Ascending aorta (tissue), 2 donors: ENCODE data around the gene ARL6IP5. TPM values are rescaled to one million over a fixed set of nuclear protein-coding genes. Genes with fewer than 3 reads are reported as not detected.

Experiments used
- DNase-seq, 2 donors: peaks; one replicate each; pipeline ENCODE4 v3.0.0-alpha.2; 2019; ENCODE audit warnings: low spot score in 2 of 2
- H3K27ac ChIP-seq, 2 donors: fragments of 200-600 bp; sonication (generic); one replicate each; pipeline ENCODE4 v1.5.1; 2016 to 2017; ENCODE audit warnings: mild to moderate bottlenecking in 1 of 2
- H3K27me3 ChIP-seq: fragments of 200-600 bp; sonication (generic); one replicate; pipeline ENCODE4 v1.5.1; 2017
- H3K36me3 ChIP-seq, 2 donors: fragments of 200-600 bp; sonication (generic); one replicate each; pipeline ENCODE4 v1.5.1; 2016
- H3K4me1 ChIP-seq, 2 donors: fragments of 200-600 bp; sonication (generic); one replicate each; pipeline ENCODE4 v1.5.1; 2016 to 2017; ENCODE audit warnings: mild to moderate bottlenecking in 1 of 2
- H3K4me3 ChIP-seq, 2 donors: fragments of 200-600 bp; sonication (generic); one replicate each; pipeline ENCODE4 v1.5.1; 2016 to 2017; ENCODE audit warnings: mild to moderate bottlenecking in 1 of 2
- H3K9me3 ChIP-seq, 2 donors: fragments of 200-600 bp; sonication (generic); one replicate each; pipeline ENCODE4 v1.5.1; 2016
- intact Hi-C: fragments of 100-400 bp; cut with DNase I; formaldehyde crosslinking; loops from one replicate; pipeline ENCODE4 v1.15.1; 2023
- total RNA-seq: library from RNA; depleted of rRNA; stranded (reverse); fragments of >200 nt; gene quantifications from one replicate; pipeline ENCODE4 v1.1.0, GENCODE V29; 2016
- TF ChIP-seq, protein P1 (sequence below), 3 experiments: fragments of 200-600 bp in 2 of 3; fragments of 450-650 bp in 1 of 3; sonication (generic) in 2 of 3; IDR thresholded peaks; one replicate each; pipeline ENCODE4 v1.5.1; 2016 to 2019; ENCODE audit warnings: antibody characterized with exemption in 3 of 3, mild to moderate bottlenecking in 1 of 3, moderate library complexity in 1 of 3

ARL6IP5 gene
- total RNA-seq, 1 donor from 2014 or later: 134 TPM

DNA sequence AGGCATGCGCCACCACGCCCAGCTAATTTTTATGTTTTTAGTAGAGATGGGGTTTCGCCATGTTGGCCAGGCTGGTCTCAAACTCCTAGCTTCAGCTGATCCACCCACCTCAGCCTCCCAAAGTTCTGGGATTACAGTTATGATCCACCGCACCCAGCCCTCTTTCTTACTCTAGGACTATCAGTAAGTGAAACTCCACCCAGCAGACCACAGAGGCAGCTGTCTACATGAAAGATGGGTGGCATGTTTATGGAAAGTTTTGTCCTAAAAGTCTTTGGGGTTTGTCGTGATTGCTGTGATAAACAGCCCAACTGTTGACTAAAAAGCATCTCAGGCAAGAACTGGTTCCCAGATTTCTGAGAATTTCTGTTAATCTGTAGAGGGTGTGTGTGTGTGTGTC is 10.9 kb downstream of the ARL6IP5 start:
- Histone ChIP-seq H3K9me3 (no peaks in the 10 kb centered on the region), H3K4me1 (peaks cover 12 to 85% of the 10 kb centered on the region in 2 donors), H3K4me3 (no peak overlapping the region), H3K27ac (peak overlapping the region; percentile 70 to 88), H3K36me3 (peaks cover 4 to 6% of the 10 kb centered on the region in 2 donors), H3K27me3 (no peaks in the 10 kb centered on the region)
- intact Hi-C loops: no loop called here
- TF ChIP-seq, protein P1, sequence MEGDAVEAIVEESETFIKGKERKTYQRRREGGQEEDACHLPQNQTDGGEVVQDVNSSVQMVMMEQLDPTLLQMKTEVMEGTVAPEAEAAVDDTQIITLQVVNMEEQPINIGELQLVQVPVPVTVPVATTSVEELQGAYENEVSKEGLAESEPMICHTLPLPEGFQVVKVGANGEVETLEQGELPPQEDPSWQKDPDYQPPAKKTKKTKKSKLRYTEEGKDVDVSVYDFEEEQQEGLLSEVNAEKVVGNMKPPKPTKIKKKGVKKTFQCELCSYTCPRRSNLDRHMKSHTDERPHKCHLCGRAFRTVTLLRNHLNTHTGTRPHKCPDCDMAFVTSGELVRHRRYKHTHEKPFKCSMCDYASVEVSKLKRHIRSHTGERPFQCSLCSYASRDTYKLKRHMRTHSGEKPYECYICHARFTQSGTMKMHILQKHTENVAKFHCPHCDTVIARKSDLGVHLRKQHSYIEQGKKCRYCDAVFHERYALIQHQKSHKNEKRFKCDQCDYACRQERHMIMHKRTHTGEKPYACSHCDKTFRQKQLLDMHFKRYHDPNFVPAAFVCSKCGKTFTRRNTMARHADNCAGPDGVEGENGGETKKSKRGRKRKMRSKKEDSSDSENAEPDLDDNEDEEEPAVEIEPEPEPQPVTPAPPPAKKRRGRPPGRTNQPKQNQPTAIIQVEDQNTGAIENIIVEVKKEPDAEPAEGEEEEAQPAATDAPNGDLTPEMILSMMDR (IDR thresholded peaks at IDR 0.05): no peak
- no peak for DNase-seq

DNA sequence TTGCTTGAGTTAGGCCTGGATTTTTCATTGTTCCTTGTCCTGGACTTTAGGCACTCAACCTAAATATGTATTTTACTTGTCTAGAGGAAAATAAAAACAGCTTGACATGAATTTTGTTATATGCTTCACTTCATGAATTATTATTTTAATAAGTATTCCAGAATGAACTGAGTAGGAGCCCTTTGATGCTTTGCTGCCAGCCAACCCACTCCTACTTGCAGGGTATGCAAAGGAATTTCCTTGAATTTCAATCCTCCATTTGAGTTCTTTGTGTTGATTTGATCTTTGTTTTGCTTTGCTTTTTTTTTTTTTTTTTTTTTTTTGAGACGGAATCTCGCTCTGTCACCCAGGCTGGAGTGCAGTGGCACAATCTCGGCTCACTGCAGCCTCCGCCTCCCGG is 11.6 kb downstream of the ARL6IP5 start:
- no peak overlapping the region for H3K4me3 ChIP-seq
- no peak for DNase-seq
- peak overlapping the region; percentile 70 to 88 for H3K27ac ChIP-seq
- H3K9me3 ChIP-seq: no peaks in the 10 kb centered on the region
- intact Hi-C loops: no loop called here
- H3K36me3 ChIP-seq: peaks cover 6 to 9% of the 10 kb centered on the region in 2 donors
- H3K4me1 ChIP-seq: peaks cover 12 to 80% of the 10 kb centered on the region in 2 donors
- no peaks in the 10 kb centered on the region for H3K27me3 ChIP-seq
- TF ChIP-seq, protein P1 (IDR thresholded peaks at IDR 0.05): no peak

DNA sequence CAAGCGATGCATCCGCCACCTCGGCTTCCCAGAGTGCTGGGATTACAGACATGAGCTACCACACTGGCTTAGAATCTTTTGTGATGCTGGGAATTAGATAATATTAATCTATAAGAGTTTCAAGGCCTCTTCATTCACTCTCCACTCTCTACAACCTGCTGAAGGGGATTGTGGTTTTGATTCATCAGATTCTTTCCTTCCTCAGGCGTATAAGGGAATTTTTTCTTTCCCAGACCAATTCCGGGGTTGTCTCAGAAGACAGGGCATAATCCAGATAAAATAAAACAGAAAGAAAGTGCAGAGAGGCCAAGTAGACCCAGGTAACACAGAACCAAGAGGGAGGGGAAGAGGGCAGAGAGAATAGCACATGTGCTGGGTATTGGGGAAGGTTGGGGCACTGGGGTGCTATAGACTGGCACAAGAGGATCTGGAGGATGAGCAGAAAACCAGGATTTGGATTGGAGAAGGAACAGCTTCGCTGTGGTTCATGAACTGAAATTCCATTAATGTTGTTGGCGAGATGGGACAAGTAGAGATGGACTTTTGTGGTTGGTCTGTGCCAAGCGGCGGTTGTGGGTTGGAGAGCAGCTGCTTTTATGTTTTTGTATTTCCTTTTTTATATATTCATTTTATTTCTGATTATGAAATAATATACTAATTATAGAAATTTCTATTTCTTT is 12.8 kb downstream of the ARL6IP5 start:
- DNase-seq: no peak
- peaks cover 16 to 17% of the 10 kb centered on the region in 2 donors for H3K36me3 ChIP-seq
- H3K4me3 ChIP-seq: no peak overlapping the region
- no peaks in the 10 kb centered on the region for H3K9me3 ChIP-seq
- no peaks in the 10 kb centered on the region for H3K27me3 ChIP-seq
- H3K4me1 ChIP-seq: peaks cover 7 to 67% of the 10 kb centered on the region in 2 donors
- intact Hi-C loops: no loop called here
- TF ChIP-seq, protein P1 (IDR thresholded peaks at IDR 0.05): no peak
- peak overlapping the region; percentile 48 to 88 for H3K27ac ChIP-seq

DNA sequence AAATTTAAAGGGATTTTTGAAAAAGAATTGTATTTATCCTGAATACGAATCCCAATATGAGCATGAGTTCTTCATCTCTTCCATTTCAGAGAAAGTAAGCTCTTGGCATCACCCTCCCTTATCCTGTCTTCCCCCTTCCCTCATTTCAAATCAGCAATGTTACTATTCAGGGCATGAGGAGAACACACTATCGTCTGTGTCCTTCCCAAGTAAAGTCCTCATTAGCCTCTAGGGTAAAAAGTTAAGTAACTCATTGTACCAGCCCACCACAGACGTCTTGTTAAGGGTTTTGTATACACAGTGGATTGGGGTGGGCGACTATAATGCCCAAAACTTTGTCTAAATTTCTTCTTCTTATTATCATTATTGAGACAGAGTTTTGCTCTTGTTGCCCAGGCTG is 14.8 kb downstream of the ARL6IP5 start:
- Histone ChIP-seq H3K36me3 (peaks cover 35 to 36% of the 10 kb centered on the region in 2 donors), H3K27me3 (no peaks in the 10 kb centered on the region), H3K4me1 (peaks cover 0 to 50% of the 10 kb centered on the region in 2 donors), H3K9me3 (no peaks in the 10 kb centered on the region), H3K4me3 (no peak overlapping the region), H3K27ac (peak overlapping the region; percentile 16 to 29)
- TF ChIP-seq, protein P1 (IDR thresholded peaks at IDR 0.05): no peak
- DNase-seq: no peak
- intact Hi-C loops: no loop called here

DNA sequence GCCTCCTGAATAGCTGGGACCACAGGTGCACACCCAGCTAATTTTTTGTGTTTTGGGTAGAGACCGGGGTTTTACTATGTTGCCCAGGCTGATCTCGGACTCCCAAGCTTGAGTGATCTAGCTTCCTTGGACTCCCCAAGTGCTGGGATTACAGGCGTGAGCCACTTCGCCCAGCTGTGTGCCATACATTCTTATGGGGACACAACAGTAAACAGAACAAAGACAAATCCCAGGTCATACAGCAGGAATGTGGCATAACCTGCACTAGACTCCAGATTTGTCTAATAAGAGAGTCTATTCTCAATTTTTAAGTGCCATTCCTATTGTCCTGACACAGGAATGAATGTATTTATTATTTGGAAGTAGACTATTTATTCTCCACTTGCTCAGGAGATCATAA is 17.6 kb downstream of the ARL6IP5 start:
- no peak for DNase-seq
- H3K27me3 ChIP-seq: no peaks in the 10 kb centered on the region
- peaks cover 39 to 50% of the 10 kb centered on the region in 2 donors for H3K36me3 ChIP-seq
- H3K4me1 ChIP-seq: peaks cover 0 to 35% of the 10 kb centered on the region in 2 donors
- intact Hi-C loops: no loop called here
- H3K4me3 ChIP-seq: no peak overlapping the region
- no peak overlapping the region for H3K27ac ChIP-seq
- TF ChIP-seq, protein P1 (IDR thresholded peaks at IDR 0.05): no peak
- H3K9me3 ChIP-seq: no peaks in the 10 kb centered on the region
